Cerebellar cortex (tissue), 1 donor: ENCODE data around the gene SPIN3.
"Not testable (repeated sequence)": the region's sequence is repeated elsewhere in the genome, so short reads cannot be mapped to it uniquely, and the experiment has no call there.

Source experiments
- DNase-seq: peaks from one replicate; pipeline ENCODE4 v3.0.0-alpha.2; 2015; ENCODE audit warnings: low spot score

Gene SPIN3

DNA sequence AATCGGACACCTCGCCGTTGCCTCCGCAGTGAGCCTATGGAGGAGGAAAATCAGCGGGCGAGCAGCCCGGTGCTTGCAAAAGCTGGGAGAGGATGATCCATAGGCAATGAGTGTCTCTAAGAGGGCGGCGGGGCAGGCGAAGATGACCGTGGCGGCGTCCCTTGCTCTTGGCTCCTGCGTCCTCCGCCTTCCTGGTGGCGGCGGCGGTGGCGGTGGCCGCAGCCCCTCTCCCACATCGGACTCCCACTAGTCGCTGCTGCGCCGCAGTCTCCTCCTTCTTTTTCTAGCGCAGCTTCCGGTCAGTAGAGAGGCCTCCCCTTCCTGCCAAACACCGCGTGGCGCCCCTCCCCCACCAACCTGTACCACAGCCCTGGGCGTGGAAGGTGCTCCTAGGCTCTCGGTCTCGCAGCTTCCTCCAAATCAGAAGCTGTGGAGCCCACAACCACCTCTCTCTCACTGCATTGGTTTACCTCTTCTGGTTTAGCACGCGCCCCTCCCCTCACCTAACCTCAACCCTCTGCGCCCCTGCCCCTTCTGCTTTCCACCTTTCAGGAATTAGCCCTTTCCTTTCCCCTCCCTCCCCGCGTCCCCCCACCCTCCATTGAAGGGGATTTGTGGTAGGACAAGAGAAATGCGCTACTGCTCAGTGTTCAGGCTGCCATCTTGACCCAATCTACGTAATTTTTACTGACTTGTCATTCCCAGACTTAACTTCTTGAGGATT is at the start of gene SPIN3:
Gene SPIN3, minus strand, starts transcription at position 271 of the 724 bp plus-strand sequence. CDS start 594 bp downstream, outside the sequence.
- peak; percentile 90 for DNase-seq

DNA sequence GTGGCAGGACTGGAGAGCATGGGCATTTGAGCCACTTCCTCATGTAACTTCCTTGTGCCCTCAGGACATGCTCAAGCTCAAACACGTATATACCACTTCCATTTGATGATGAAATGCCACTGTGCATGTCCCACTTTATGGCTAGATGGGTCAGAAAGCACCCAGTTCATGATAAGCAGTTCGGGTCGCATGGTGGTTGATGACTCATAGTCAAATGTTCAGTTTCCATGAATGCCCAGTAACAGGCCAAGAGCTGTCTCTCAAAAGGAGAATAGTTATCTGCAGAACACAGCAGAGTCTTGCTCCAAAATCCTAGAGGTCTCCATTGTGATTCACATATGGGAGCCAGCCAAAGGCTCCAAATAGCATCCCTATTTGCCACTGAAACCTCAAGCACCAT is 48.9 kb upstream of the SPIN3 start:
- no peak for DNase-seq

DNA sequence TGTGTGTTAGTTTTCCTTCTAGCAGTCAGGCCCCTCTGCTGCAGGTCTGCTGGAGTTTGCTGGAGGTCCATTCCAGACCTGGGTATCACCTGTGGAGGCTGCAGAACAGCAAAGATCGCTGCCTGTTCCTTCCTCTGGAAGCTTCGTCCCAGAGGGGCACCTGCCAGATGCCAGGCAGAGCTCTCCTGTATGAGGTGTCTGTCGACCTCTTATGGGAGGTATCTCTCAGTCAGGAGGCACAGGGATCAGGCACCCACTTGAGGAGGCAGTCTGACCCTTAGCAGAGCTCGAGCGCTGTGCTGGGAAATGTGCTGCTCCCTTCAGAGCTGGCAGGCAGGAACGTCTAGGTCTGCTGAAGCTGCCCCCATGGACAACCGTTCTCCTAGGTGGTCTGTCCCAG is 41.9 kb upstream of the SPIN3 start:
- not testable (repeated sequence) for DNase-seq

DNA sequence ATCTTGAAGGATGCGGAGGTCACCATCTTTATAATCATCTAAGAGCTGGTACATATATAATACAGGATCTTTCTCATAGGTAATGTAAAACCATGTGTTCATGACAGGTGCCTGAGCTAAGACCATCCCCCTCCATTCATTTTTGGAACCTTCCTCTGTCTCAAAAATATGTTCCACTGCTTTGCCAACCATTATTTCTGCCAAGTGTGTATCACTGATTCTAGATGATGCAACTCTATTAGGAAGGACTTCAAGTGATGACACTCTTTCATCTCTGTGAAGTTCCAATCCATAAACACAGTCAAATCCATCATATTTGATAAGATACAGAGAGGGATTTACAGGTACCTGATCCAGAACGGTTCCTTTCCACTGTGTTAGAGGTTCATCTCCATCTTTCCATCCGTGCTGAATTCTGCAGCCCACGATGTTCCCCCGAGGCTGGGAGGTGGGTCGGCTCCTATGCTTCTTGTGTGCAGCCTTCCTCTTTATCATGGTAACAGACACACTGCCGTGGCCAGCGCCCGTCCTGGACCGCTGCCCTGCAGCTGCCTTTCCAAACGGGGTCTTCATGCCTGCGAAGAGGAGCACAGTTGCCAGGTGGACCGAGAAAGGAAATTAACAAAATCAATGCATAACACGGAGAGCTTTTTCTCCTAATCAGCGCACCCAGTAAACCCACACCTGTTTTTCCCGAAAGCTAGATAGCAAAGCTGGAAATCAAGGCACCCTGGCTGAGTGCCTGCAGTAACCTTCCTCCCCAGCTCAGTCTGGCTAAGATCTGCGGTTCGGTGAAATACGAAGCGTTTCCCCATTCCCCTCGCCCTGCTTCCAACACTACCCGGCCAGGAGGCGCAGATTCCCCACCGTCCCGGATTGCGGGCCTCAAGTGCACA is 718 bp downstream of the SPIN3 start:
- peak; percentile 60 for DNase-seq

DNA sequence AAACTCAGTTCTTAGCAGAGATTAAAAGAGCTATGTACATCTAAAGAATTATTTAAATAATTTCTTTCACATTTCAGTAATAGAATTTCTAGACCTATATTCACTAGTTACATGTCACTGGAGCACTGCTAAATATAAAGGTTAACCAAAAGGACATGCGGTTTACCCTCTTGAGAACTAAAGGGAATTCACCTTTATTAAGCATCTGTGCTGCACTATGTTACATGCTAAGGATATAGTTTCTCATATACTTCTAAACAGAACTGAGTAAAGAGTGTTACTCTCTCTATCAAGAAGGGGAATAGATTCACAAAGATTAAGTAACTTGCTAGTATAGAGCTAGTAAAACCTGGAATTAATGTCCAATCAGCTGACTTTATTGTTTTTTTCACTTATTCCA is 7.6 kb downstream of the SPIN3 start:
- DNase-seq, result no peak

DNA sequence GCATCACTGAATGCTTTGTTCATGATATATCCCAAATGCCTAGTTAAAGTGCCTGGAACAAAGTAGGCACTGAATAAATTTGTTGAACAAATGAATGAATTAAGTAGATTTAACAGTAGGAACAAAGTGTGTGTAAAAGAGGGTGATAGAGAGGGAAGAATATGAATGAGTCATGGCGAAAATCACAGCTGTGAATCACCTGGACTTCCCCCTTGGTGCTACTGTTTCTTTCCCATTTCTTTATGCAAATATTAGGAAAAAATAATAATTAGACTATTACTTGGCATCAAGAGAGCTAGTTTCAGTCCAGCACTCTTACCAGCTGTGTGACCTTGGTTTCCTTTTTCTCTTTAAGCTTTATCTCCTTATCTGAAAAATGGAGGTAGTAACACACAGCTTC is 9.2 kb downstream of the SPIN3 start:
- no peak for DNase-seq

DNA sequence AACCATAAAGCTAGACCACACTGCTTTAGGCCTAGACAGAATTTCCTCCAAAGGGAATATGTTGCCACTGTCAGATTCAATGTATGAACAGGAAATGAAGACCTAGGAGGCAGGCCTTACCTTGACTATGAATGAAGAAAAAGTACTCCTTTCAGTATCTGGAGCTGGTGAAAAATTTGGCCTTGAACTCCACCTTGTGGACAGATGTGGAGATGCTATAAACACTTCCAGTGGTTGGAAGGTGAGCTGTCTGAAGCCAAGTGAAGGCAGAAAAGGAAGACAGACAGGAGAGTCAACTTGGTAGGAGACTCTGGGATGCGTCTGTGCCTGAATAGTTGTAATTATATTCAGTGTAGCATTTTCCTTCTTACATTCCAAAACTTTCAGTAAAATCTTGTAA is 17.2 kb downstream of the SPIN3 start:
- peak; percentile 33 for DNase-seq

DNA sequence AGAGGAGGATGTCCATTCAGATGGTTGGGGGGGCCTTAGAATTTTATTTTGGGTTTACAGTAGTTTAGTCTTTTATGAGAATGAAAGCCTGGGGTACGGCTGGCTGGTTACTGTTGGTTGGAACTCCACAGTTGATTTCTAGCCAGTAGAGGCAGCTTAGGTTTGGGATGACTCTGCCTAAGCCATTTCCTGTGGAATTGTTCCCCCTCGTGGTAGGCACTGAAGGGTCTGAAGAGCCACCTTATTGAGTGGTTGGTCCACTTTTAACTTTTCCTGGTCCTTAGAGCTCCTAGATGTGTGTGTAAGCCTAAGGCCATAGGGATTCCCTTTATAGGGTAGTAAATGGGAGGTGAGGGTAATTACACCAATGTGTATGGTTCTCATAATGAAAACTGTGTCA is 19.7 kb downstream of the SPIN3 start:
- DNase-seq, result no peak

DNA sequence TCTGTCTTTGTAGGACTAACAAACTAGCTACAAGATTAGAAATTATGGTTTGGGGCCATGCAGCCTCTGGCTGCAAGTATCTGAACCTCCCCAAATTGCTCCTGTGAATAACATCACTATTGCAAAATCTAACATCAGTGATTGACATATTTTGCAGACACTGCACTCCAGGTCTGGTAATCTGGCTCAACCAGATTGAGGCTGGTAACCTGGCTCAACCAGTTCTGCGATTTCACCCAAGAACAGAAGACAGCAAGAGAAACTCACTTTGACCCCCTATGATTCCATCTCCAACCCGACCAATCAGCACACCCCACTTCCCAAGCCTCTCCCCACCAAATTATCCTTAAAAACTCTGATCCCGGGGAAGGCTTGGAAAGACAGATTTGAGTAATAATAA is 20.9 kb downstream of the SPIN3 start:
- DNase-seq, result no peak

DNA sequence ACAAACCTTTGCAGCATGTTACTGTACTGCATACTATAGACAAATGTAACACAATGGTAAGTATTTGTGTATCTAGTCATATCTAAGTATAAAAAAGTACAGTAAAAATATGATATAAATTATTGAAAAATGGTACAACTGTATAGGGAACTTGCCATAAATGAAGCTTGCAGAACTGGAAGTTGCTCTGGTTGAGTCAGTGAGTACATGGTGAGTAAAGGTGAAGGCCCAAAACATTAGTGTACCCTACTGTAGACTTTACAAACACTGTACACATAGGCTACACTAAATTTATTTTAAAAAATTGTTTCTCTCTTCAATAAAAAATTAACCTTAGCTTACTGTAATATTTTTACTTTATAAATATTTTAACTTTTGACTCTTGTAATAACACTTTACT is 25.8 kb downstream of the SPIN3 start:
- no peak for DNase-seq

DNA sequence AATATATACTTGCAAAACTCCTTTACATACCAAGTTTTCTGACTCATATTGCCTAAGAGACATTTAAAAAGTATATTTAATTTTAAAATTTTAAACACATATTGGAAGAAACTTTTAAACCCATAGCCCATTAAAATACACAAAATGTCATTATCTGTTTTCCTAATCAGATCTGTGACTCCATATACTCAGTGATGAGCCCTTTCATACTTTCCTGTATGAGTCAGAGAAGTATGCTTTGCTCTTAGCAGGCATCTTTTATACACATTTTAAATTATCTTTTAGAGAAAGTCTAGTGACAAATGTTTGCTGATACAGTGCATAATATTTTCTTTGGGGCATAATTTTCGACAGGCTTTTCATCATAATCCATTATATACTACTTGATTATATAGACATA is 26.4 kb downstream of the SPIN3 start:
- no peak for DNase-seq

DNA sequence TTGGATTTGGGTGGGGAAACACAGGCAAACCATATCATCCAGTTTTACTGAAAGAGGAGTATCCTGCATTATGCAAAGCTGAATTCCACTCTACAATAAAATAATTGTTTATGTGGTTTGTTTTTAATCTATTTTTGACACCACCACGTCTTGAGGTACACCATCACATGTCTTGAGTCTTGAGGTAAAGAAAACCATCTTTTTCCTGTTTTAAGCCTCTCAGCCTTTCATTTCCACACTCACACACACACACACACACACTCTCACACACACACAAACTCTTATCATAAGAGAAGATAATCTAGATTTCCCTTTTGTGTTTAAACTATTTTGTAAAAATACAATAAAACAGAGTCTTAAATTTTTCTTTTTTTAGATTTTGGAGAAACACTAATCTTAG is 32.0 kb downstream of the SPIN3 start:
- no peak for DNase-seq

DNA sequence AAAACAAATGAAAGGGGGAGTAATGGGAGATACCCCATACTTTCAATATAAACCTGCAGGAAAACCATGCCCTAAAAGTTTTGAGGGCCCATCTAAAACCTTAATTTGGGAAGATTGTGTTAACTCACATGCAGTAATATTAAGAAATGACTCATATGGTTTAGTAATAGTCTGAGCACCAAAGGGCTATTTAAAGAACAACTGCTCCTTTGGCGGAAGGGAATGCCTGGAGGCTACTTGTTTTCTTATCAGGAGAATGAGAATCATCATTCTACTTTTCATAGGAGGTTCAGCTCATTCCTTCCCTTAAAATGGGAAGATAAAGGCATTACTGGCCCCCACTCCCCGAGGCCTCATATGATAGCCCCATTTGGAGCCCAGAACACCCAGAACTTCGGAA is 47.6 kb downstream of the SPIN3 start:
- DNase-seq, result no peak

DNA sequence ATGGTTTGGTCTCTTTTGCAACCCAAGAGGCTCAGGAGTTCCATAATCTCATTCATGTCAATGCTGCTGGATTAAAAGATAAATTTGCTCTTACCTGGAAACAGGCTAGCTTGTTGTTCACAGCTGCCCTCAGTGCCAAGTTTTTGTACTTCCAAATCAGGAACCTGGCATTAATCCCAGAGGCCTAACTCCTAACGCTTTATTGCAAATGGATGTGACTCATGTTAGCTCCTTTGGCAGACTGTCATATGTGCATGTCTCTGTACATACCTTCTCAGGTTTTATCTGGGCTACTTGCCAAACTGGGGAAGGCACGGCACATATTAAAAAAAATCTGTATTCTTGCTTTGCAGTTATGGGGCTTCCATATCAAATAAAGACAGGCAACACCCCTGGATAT is 49.1 kb downstream of the SPIN3 start:
- DNase-seq, result peak; percentile 46

DNA sequence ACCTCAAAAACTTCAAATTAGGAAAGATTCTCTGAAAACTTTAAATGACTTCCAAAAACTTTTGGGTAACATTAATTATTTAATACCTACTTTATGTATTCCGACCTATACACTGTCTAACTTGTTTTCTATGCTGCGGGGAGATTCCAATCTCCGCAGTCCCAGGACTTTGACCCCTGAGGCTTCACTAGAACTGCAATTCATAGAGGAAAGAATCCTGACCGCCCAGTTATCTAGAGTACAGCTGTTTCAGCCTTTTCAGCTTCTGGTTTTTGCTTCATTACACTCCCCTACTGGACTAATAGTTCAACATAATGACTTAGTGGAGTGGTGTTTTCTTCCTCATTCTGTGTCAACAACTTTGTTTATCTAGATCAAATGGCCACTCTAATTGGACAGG is 50.1 kb downstream of the SPIN3 start:
- not testable (repeated sequence) for DNase-seq

DNA sequence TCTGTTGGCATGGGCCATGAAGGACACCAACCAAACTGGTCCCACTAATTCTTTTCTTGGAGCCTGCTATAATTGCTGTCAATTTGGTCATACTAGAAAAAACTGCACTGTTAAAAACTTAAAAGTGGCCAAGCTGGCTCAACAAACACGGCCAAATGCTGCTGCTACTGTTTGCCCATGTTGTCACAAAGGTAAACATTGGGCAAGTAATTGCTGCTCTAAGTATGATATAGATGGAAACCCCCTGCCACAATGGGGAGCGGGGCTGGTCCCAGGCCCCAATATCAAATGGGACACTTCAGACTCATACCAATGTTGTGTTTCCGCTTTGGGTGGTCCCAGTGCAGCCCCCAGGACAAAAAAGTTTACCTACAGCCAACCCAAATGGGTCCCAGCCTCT is 52.1 kb downstream of the SPIN3 start:
- no peak for DNase-seq
